Mononuclear cell (primary cell): ENCODE data around the gene CMSS1. TPM values are rescaled to one million over a fixed set of nuclear protein-coding genes. Genes with fewer than 3 reads are reported as not detected.

Source experiments
- H3K27me3 ChIP-seq: 2 replicates; pipeline ENCODE4 v1.6.0; 2011; ENCODE audit warnings: low read length, control low read depth; ENCODE audit not compliant: insufficient read depth
- H3K4me1 ChIP-seq: 2 replicates; pipeline ENCODE4 v1.5.1; 2011; ENCODE audit warnings: mild to moderate bottlenecking, low read length, control low read depth; ENCODE audit not compliant: insufficient read depth
- H3K4me3 ChIP-seq: 2 replicates; pipeline ENCODE4 v1.5.1; 2011; ENCODE audit warnings: mild to moderate bottlenecking, low read length, moderate library complexity
- H3K9me3 ChIP-seq: 2 replicates; pipeline ENCODE4 v1.5.1; 2011; ENCODE audit warnings: low read depth, mild to moderate bottlenecking, control low read depth, low read length
- total RNA-seq: library from RNA; depleted of rRNA; stranded (reverse); fragments of >200 nt; gene quantifications from one replicate; pipeline ENCODE4 v1.2.3, GENCODE V29; 2012

CMSS1 gene
- total RNA-seq, 1 donor = 4.6 TPM

- no peak overlapping the region for H3K4me3 ChIP-seq
These were observed 134.6 kb downstream of the CMSS1 start for GRCh38 chr3:99952306-99952705.

DNA sequence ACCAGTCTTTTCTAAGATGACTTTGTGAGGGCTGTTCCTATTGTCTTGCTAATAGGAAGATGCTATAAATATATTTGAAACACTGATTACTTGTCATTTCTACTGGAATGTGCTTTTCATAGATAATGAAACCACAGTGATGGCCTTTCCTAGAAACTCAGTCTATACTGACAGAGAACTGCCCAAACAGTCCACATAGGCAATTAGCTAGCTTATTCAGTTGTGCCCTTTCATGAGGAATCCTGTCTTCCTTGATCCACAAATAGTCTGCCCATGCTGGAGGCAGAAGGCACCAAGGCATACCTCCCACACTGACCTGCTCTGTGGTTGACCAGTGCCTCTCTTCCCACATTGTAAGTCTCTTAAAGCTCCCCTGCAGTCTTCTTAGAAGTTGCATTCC lies 135.9 kb downstream of the CMSS1 start:
- H3K4me3 ChIP-seq = no peak overlapping the region
- H3K4me1 ChIP-seq = no peaks in the 10 kb centered on the region
- no peaks in the 10 kb centered on the region for H3K27me3 ChIP-seq
- no peaks in the 10 kb centered on the region for H3K9me3 ChIP-seq

More at GRCh38 chr3:99952306-99952705, 134.6 kb downstream of the CMSS1 start:
- Histone ChIP-seq H3K27me3 (no peaks in the 10 kb centered on the region), H3K4me1 (no peaks in the 10 kb centered on the region), H3K9me3 (no peaks in the 10 kb centered on the region)

- Histone ChIP-seq H3K27me3 (no peaks in the 10 kb centered on the region), H3K4me3 (no peak overlapping the region), H3K4me1 (no peaks in the 10 kb centered on the region), H3K9me3 (no peaks in the 10 kb centered on the region)
These were observed 137.4 kb downstream of the CMSS1 start for GRCh38 chr3:99954914-99955644.

- no peaks in the 10 kb centered on the region for H3K27me3 ChIP-seq
- H3K4me3 ChIP-seq = no peak overlapping the region
- no peaks in the 10 kb centered on the region for H3K9me3 ChIP-seq
- H3K4me1 ChIP-seq = no peaks in the 10 kb centered on the region
These were observed 138.3 kb downstream of the CMSS1 start for GRCh38 chr3:99955773-99956562.

DNA sequence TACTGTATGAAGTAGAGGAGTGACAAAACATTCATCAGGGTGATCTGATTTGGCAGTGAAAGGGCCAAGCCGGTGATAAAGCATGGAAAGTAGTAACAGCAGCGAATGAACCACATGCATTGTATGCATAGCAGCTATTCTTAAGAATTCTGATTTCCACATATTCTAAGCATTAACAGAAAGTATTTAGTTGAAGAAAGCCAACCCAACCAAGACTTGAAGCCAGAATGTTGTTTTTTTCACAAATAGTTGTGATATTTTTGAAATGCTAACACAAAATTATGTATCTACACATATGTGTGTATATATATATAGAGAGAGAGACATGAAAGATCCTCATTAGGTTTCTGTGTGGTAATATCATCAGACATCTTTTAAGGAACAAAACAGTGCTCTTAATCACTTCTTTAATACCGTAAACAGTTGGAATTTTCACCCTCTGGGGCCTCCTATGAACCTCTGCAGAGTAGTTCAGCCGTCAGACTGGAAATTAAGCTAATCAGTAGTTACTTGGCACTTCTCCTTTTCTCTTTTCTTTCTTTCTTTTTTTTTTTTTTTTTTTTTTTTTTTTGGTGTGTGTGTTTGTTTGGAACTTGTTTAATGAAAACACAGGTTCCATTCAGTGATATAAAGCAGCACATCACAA lies 139.6 kb downstream of the CMSS1 start:
- Histone ChIP-seq H3K27me3 (no peaks in the 10 kb centered on the region), H3K9me3 (no peaks in the 10 kb centered on the region), H3K4me1 (no peaks in the 10 kb centered on the region), H3K4me3 (no peak overlapping the region)

- no peaks in the 10 kb centered on the region for H3K27me3 ChIP-seq
- H3K4me1 ChIP-seq = no peaks in the 10 kb centered on the region
- no peaks in the 10 kb centered on the region for H3K9me3 ChIP-seq
- no peak overlapping the region for H3K4me3 ChIP-seq
These were observed 140.7 kb downstream of the CMSS1 start for GRCh38 chr3:99958222-99958912.

DNA sequence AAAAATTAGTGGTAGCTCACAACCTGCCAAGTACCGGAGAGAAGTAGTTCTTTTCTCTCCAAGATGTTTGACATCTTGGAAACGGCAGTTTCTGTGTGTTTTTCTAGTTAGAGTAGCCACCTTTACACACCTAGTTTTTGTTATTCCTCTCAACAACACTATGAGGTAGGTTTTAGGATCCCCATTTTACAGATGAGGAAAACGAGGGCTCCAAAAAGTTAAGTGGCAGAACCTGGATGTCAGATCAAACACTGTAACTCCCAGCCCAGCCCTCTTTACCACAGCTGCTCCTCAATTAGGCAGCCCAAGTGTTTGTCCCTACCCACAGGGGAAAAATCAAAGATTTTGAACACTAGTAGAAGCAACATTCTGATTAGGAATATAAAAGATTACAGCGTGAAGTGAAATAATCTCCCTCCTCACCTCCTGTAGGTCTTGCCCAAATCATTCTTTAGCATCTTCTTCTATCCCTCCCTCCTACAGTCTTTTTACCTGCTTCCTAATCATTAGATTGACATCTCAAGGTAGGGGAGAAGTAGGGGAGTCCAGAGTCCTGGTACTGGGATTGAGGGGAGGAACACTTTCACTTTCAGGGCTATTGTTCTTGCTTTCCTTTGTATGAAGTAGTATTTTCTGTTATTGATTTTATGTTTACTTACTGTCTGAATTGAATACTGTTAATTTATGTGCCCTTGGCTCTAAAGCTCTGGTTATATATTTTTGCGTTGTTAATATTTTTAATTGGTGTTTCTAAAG lies 142.6 kb downstream of the CMSS1 start:
- H3K27me3 ChIP-seq = no peaks in the 10 kb centered on the region
- no peak overlapping the region for H3K4me3 ChIP-seq
- no peaks in the 10 kb centered on the region for H3K9me3 ChIP-seq
- no peaks in the 10 kb centered on the region for H3K4me1 ChIP-seq

GRCh38 chr3:99960941-99961340 lies 143.3 kb downstream of the CMSS1 start:
- no peaks in the 10 kb centered on the region for H3K9me3 ChIP-seq
- H3K27me3 ChIP-seq = no peaks in the 10 kb centered on the region
- H3K4me1 ChIP-seq = no peaks in the 10 kb centered on the region
- no peak overlapping the region for H3K4me3 ChIP-seq

DNA sequence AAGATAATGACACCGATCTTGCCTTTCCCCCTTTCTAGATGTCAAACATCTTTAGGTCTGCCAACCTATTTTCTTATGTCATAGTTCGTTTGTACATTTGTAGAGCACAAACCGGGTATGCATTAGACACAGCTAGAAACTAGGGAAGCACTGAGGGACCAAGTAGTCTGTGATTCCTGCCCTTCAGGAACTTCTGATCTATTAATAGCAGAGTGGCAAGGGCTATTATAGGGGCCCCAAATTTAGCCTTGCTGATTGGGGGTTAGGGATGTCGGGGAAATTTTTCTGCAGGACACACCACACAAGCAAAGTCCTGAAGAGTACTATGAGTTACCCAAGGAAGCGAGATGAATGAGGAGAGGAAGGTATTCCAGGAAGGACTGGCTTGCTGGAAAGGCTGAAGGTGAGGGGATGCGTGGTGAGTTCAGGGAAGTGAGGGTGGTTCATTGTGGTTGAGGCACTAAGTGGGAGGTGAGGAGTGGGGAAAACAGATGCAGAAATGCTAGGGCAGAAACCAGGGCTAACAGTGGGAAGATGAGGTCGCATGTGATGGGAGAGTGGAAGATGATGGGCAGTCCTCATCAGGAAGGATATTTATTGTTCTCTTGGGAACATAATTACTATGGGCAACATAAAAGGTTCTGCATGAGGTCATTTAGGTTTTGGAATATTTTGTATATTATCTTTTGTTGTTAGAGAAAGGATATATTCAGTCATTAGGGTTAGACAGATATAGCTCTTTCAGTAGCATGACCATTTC lies 144.3 kb downstream of the CMSS1 start:
- Histone ChIP-seq H3K27me3 (no peaks in the 10 kb centered on the region), H3K4me1 (no peaks in the 10 kb centered on the region), H3K9me3 (no peaks in the 10 kb centered on the region), H3K4me3 (no peak overlapping the region)

GRCh38 chr3:99962703-99963102 lies 145.0 kb downstream of the CMSS1 start:
- H3K4me1 ChIP-seq = no peaks in the 10 kb centered on the region
- no peaks in the 10 kb centered on the region for H3K9me3 ChIP-seq
- no peaks in the 10 kb centered on the region for H3K27me3 ChIP-seq
- H3K4me3 ChIP-seq = no peak overlapping the region

GRCh38 chr3:99965077-99965476 lies 147.4 kb downstream of the CMSS1 start:
- Histone ChIP-seq H3K4me1 (no peaks in the 10 kb centered on the region), H3K9me3 (no peaks in the 10 kb centered on the region), H3K4me3 (no peak overlapping the region), H3K27me3 (no peaks in the 10 kb centered on the region)

DNA sequence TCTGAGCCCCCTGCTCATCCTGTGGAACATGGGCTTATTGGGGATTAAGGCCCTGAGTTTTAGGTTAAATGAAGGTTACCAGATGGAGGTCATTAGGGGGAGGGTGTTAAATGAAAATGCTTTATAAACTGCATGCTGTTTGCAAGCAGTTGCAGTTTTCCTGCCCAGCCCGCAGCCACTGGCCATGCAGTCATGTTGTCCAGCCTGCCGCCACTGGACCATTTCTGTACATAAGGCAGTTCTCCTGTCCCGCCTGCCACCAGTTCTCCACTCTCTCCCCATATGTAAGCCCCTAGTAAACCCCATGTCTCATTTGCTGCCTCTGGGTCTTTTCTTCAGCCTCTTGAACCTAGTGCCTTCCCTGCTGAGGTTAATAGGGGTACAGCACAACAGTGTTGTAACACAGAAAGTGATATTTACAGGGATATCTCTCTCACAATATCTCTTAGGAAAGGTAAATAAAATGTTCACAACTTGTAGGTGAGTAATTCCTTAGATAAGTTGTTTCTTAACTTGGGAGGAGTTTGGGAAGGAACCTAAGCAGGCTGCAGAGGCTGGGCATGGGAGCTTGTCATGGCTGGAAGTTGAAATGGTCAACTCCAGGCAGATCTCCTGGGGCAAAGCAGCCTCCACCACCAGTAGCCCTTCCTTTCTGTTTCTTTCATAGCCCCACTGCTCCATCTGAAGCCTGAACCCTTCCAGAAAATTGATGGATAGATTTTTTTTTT lies 148.2 kb downstream of the CMSS1 start:
- Histone ChIP-seq H3K4me3 (no peak overlapping the region), H3K27me3 (no peaks in the 10 kb centered on the region), H3K4me1 (no peaks in the 10 kb centered on the region), H3K9me3 (no peaks in the 10 kb centered on the region)

DNA sequence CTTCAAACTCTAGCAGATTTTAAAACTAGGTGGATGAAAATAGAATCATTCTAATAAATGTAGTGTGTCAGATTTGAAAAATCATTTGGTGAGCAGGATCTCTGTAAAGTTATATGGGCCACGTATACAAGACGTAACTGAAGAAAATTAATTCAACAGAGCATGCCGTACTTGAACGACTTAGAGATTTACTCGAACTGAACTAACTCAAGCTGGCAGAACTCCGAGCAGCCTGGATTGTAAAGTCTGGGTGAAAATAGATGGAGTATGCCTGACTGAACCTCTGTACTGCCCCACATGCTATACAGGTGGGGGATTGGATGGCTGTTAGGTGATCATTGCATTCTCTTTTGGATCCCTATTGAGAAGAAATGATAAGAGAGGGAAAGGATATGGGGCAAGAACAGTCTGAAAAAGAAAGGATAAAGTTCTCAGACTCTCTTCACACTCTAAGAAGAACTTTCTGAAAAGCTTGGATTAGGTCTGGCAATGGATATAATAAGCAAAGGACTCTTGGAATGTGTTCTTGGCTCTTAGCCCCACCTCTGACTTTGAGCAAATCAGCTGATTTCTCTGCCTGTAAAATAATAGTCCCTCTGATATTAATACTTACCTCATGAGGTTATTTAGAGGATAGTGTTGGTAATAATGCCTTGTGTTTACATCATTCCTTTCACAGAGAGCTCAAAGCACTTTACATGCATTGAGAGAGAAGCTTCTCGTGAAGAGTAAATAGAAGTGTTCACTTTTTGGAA lies 149.2 kb downstream of the CMSS1 start:
- H3K4me1 ChIP-seq = no peaks in the 10 kb centered on the region
- no peaks in the 10 kb centered on the region for H3K27me3 ChIP-seq
- H3K9me3 ChIP-seq = no peaks in the 10 kb centered on the region
- no peak overlapping the region for H3K4me3 ChIP-seq
